NAMALWA (cell line): ENCODE measurements around the gene DDX60.
"Not testable (repeated sequence)": the region's sequence is repeated elsewhere in the genome, so short reads cannot be mapped to it uniquely, and the experiment has no call there.

Experiments used
- DNase-seq: peaks from one replicate; pipeline ENCODE4 v3.0.0-alpha.2; 2015; ENCODE audit warnings: low spot score

DDX60 gene

GRCh38 chr4:168303430-168303829 is 15.1 kb downstream of the DDX60 start:
- not testable (repeated sequence) for DNase-seq

DNA sequence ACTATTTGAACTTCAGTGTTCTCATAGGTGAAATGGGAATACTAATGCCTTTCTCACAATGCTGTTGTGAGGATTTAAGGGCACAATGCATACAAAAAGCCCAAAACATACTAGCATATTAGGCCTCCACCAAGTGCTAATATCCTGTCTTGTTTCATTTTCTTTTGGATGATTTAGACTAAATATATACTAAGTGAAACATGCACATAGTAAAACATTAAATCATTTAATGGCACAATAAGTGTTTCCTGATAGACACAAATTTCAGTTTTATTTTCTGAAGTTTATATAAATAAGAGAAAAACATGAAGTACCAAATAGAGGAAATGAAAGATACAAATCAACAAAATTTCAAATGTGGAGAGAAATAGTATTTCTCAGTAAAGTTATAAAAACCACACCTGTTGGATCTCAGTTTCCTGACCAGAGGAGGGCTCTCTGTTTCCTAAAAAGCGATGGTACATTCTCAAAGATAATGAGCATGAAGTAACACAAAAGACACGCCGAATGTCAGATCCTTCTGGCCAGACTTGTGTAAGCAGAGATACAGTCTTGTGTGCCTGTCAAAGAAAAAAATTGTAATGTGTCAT is 25.1 kb downstream of the DDX60 start:
- no peak for DNase-seq

GRCh38 chr4:168291242-168291641 is 27.3 kb downstream of the DDX60 start:
- no peak for DNase-seq

- DNase-seq: not testable (repeated sequence)
Measured at GRCh38 chr4:168285850-168286249, 32.7 kb downstream of the DDX60 start.

DNA sequence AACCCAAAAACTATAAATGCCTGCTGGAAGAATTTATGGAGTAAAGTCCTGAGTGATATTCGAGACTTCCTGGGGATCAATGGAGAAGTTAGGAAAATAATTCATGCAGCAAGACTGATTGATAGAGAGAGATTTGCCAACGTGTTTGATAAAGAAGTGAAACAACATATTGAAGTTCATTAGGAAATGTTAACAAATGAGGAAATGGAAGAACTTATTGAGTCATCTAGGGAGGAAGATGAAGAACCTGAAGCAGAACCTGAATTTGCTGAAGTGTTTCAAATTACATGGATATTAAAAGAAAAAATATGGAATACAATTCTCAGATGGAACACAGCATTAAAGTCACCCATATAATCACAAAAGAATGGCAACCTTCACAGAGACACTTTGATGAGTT is 39.0 kb downstream of the DDX60 start:
- no peak for DNase-seq

DNA sequence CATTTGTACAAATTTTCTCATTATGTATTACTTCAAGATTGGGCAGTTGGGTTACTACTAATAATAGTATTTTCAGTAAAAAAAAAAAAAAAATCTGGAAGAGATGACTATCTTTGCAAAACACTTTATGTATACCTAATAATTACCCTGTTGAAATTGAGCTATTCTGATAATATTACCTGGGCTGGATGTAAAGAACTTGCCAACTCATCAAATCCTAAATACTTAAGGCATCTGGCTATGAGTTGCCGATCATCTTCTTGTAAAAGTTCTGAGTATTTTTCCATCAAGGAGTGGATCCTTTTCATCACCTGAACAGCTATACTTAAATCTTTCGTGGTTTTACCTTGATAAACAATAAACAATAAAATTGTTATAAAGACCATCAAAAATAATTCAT is 42.7 kb downstream of the DDX60 start:
- DNase-seq: no peak

GRCh38 chr4:168274871-168275270 is 43.7 kb downstream of the DDX60 start:
- no peak for DNase-seq

DNA sequence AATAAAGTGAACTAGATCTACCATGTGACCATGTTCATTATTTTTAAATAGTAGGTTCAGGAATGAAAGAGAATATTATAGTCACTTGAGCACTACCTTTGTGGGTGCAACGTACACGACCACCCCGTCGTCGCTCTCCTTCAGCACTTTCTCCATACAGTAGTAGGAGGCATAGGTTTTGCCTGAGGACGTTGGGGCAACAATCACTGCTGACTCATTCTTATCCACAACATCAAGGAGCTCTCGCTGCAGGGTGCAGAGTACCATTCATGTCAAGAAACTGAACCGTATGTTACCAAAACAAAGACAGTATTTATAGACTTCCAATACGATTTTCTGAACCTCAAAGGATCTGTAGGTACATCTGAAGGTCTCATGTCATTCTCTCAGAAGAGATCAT is 44.7 kb downstream of the DDX60 start:
- DNase-seq: no peak

GRCh38 chr4:168272488-168272887 is 46.1 kb downstream of the DDX60 start:
- no peak for DNase-seq

- DNase-seq: no peak
Measured at GRCh38 chr4:168269896-168270295, 48.7 kb downstream of the DDX60 start.

DNA sequence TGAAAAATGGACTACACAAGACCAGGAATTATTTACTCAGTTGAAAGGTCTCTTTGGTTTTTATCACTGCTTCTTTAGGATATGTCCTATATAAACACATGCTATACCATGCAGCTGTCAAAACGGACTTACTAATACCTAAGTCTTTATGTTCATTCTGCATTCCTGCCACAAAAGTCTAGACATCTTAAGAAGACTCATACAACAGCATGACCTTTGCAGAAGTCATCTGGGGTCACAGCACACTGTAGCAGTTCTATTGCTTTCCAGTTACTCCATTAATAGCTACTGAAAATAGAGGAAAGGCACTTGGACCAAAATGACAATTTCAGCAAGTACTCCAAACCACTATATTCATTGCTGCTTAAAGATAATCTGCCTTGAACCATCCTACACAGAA is 53.2 kb downstream of the DDX60 start:
- no peak for DNase-seq

DNA sequence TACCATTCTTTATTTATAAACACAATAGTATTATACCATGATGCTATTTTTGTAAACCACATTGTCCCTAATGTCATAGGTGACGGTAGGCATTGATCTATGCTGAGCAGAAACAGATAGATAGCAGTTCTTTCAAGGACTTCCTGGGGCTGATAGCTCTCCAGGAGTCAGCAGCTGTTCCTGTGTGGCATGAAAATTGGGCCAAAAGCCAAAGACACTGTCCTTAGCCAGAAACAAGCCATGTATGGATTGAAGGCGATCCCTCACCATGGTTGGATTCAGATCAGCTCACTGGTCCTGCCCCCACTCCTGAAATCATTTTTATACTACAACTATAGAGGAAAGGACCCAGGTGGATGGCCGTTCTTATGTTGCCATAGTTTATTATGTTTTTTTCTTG is 53.6 kb downstream of the DDX60 start:
- DNase-seq: no peak

DNA sequence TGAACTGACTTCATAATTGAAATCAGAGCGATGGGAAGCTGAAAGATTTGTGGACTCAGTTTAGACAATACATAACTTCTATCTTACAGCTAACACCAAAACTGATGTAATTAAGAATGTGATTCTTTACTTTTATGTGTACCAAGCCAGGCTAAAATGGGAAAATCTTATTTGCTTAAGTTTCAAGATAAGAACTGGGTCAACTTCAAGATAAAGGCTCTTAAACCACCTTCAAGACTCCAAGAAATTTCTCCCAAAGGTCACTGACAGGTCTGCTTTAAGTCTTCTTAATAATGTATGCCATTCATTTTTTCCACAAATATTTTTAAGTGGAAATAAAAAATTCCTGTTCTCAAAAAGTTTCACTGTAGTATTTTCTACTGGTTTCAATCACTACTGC is 55.5 kb downstream of the DDX60 start:
- no peak for DNase-seq

DNA sequence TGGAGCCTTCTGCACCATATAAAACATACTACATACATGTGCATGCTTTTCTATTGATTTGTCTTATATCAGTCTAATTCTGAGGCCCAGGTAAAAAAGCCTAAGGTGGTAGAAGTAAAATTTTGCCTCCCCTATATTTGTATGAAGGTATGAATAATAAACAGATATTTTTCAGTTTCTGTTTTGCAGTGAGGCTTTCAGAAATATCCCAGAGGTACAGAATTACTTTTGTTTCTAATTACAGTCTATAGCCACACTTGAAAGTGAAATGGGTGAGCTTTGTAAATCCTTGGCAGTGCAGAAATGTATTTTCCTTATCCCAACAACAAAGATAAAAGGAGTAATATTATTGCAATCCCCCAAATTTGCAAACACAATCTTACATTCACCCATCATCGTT is 59.5 kb downstream of the DDX60 start:
- no peak for DNase-seq

GRCh38 chr4:168257768-168258167 is 60.8 kb downstream of the DDX60 start:
- peak; percentile 3 for DNase-seq

- no peak for DNase-seq
Measured at GRCh38 chr4:168248176-168248710, 70.3 kb downstream of the DDX60 start.

- DNase-seq: no peak
Measured at GRCh38 chr4:168247603-168248002, 70.9 kb downstream of the DDX60 start.

DNA sequence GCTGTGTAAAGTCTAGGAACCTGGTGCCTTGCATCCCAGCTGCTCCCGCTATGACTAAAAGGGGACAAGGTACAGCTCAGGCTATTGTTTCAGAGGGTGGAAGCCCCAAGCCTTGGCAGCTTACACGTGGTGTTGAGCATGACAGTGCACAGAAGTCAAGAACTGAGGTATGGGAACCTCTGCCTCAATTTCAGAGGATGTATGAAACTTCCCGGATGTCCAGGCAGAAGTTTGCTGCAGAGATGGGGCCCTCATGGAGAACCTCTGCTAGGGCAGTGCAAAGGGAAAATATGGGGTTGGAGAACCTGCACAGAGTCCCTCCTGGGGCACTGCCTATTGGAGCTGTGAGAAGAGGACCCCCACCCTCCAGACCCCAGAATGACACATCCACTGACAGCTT is 76.6 kb downstream of the DDX60 start:
- no peak for DNase-seq

DNA sequence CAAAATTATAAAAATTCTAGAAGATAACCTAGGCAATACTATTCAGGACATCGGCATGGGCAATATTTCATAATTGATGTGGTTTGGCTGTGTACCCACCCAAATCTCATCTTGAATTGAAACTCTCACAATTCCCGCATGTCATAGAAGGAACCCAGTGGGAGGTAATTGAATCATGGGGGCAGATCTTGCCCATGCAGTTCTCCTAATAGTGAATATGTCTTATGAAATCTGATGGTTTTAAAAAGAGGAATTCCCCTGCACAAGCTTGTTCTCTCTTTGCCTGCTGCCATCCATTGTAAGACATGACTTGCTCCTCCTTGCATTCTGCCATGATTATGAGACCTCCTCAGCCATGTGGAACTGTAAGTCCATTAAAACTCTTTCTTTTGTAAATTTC is 77.7 kb downstream of the DDX60 start:
- DNase-seq: no peak

- DNase-seq: no peak
Measured at GRCh38 chr4:168221301-168221700, 97.3 kb downstream of the DDX60 start.

GRCh38 chr4:168220893-168221292 is 97.7 kb downstream of the DDX60 start:
- no peak for DNase-seq

DNA sequence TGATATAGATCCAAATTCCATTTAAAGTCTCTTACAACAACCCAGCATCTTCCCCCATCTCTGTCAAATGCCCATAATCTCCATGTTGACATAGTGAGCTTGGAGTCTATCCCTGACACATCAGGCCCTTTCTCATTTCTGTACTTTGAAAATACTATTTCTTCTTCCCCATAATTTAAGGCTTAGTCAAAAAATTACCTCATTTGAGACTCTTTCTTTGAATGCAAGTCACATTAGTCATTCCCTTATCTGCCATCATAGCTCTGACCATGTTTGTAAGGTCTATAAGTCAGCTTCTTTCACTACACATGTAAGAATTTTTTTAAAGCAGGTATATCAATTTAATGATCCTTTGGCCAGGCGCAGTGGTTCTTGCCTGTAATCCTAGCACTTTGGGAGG is 99.9 kb downstream of the DDX60 start:
- no peak for DNase-seq

DNA sequence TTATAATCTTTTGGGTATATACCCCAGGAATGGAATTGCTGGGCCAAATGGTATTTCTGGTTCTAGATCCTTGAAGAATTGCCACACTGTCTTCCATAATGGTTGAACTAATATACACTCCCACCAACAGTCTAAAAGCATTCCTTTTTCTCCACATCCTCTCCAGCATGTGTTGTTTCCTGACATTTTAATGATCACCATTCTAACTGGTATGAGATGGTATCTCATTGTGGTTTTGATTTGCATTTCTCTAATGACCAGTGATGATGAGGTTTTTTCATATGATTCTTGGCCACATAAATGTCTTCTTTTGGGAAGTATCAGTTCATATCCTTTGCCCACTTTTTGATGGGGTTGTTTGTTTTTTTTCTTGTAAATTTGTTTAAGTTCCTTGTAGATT is 105.0 kb downstream of the DDX60 start:
- DNase-seq: not testable (repeated sequence)

- DNase-seq: no peak
Measured at GRCh38 chr4:168212656-168213055, 105.9 kb downstream of the DDX60 start.
